ENCODE measurements around the gene LMF1. TPM values are rescaled to one million over a fixed set of nuclear protein-coding genes. Genes with fewer than 3 reads are reported as not detected.

The LMF1 gene
- total and polyA plus RNA-seq, 12 donors: 5.1 to 15.4 (median 7.6) TPM

DNA sequence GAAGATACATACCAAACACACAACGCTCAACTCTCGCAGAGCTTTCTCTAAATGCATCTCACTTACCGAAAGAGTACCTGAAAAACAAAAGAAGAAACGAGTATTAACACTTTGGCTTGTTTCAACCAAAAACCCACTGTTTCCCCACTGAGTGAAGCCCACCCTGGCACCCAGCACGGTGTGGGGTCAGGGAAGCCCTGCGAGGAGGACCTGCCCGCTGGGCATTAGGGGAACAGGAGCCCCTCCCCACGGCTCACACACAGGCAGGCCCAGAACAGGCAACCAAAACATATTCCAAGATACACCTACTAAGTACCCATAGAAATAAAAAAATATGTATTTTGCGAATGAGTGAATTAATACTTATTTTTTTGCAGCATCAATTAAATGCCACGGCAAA is 36.6 kb downstream of the LMF1 start:
- H3K36me3 ChIP-seq: peaks cover 0 to 58% (median 8%) of the 10 kb centered on the region in 9 donors
- DNase-seq (no peak), ATAC-seq (no peak)
- 93 to 95% methylated on average over 10 of the region's 10 CpGs for WGBS, 2 donors
- no peak overlapping the region for H3K4me3 ChIP-seq
- TF ChIP-seq, protein P1, sequence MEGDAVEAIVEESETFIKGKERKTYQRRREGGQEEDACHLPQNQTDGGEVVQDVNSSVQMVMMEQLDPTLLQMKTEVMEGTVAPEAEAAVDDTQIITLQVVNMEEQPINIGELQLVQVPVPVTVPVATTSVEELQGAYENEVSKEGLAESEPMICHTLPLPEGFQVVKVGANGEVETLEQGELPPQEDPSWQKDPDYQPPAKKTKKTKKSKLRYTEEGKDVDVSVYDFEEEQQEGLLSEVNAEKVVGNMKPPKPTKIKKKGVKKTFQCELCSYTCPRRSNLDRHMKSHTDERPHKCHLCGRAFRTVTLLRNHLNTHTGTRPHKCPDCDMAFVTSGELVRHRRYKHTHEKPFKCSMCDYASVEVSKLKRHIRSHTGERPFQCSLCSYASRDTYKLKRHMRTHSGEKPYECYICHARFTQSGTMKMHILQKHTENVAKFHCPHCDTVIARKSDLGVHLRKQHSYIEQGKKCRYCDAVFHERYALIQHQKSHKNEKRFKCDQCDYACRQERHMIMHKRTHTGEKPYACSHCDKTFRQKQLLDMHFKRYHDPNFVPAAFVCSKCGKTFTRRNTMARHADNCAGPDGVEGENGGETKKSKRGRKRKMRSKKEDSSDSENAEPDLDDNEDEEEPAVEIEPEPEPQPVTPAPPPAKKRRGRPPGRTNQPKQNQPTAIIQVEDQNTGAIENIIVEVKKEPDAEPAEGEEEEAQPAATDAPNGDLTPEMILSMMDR (IDR thresholded peaks at IDR 0.05): no peak
- H3K4me1 ChIP-seq: no peaks in the 10 kb centered on the region
- no peak overlapping the region for H3K27ac ChIP-seq
- no peaks in the 10 kb centered on the region for H3K9me3 ChIP-seq
- no peaks in the 10 kb centered on the region for H3K27me3 ChIP-seq
- intact Hi-C loops (cut with DNase I): no loop called here

DNA sequence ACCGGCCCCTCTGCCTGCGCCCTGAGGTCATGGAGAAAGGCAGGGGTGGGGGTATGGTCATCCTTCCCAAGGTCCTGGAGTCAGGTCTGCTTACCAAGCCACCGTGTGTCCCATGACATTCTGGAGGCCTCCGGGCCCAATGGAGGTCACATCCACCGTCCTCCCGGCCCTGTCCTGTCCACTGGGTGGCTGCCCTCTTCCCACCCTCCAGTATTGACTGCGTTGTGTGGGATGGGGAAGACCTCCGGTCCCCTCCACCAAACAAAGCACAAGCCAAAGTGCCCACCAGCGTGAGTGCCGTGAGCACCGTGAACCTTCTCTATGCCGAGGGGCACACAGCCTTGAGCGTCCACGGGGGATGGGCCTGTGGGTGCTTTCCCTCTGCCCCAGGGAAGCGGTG is 37.2 kb downstream of the LMF1 start:
- ATAC-seq: no peak
- Histone ChIP-seq H3K9me3 (no peaks in the 10 kb centered on the region), H3K27ac (no peak overlapping the region), H3K4me1 (no peaks in the 10 kb centered on the region), H3K4me3 (no peak overlapping the region), H3K36me3 (peaks cover 0 to 56% (median 8%) of the 10 kb centered on the region in 9 donors), H3K27me3 (no peaks in the 10 kb centered on the region)
- intact Hi-C loops (cut with DNase I): no loop called here
- TF ChIP-seq, protein P1 (IDR thresholded peaks at IDR 0.05): no peak
- 93 to 95% methylated on average over 15 of the region's 15 CpGs for WGBS, 2 donors
- DNase-seq: no peak

DNA sequence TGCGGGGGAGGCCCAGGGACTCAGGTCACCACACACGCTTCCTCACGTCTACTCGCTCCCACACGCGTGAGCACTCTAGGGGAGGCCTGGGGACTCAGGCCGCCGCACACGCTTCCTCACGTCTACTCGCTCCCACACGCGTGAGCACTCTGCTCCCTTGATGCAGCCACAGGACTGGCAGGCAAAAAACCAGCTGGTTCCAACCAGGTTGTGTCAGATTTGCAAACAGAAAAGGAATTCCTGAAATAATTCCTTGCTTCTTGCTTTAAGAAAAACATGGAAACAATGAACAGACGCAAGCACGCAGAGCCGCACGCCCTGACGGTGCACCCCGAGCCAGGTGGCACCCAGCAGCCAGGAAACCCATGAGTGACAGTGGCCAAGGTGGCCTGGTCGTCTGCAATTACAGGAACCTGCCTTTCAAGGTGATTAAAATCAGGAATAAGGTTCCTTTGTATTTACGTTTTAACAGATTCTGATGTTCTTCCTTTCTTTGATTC is 37.9 kb downstream of the LMF1 start:
- 89 to 95% methylated on average over 21 of the region's 21 CpGs for WGBS, 2 donors
- TF ChIP-seq, protein P1 (IDR thresholded peaks at IDR 0.05): no peak
- H3K27ac ChIP-seq: no peak overlapping the region
- no peak for ATAC-seq
- intact Hi-C loops (cut with DNase I): no loop called here
- H3K4me1 ChIP-seq: no peaks in the 10 kb centered on the region
- peaks cover 0 to 56% (median 8%) of the 10 kb centered on the region in 9 donors for H3K36me3 ChIP-seq
- H3K9me3 ChIP-seq: no peaks in the 10 kb centered on the region
- no peak overlapping the region for H3K4me3 ChIP-seq
- no peaks in the 10 kb centered on the region for H3K27me3 ChIP-seq
- no peak for DNase-seq

DNA sequence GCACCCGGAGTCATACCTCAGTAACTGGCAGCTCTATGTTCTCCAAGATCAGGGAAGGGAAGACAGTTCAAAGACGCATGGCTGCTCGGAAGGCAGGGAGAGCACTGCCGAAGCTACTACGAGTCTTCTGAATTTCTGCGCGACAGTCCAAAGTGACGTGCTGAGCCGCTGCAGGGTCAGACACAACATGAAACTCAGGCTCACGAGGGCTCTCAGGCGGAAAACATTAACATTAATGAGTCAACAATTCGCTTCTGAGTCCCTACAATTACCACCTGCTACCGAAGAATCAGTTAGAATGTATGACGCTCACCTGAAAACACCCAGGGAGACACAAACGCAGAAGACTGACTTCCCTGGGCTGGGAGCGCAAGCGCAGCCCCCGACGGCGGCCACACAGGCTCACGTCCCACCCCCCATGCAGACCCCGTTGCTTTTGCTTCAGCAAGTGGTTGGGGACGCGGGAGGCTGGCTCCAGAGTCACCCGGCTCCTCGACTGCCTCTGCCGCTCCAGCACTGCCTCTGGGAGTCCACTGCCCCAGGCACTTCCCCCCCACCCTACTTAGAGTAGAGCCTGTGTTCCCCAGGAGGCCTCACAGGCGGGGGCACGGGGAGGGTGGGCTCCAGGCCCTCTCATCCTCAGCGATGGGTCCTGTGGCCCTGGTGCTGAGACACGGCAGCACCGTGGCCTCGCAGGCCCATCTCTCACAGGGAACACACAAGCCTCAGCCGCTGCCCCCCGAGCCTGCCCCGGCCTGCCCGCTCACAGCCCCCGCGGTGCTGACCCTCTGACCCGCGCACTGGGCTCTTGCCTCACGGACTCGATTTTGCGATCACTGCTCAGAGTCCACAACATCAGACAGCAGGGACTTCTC is 38.9 kb downstream of the LMF1 start:
- Histone ChIP-seq H3K4me1 (no peaks in the 10 kb centered on the region), H3K27ac (no peak overlapping the region), H3K36me3 (peaks cover 0 to 50% (median 8%) of the 10 kb centered on the region in 9 donors), H3K9me3 (no peaks in the 10 kb centered on the region), H3K4me3 (no peak overlapping the region), H3K27me3 (no peaks in the 10 kb centered on the region)
- no peak for ATAC-seq
- DNase-seq: no peak
- WGBS, 2 donors: 94 to 95% methylated on average over 44 of the region's 44 CpGs
- intact Hi-C loops (cut with DNase I): no loop called here
- TF ChIP-seq, protein P1 (IDR thresholded peaks at IDR 0.05): no peak

Data from heart right ventricle (tissue), 16 donors.